Measurements from ENCODE around the gene MATR3.

DNA sequence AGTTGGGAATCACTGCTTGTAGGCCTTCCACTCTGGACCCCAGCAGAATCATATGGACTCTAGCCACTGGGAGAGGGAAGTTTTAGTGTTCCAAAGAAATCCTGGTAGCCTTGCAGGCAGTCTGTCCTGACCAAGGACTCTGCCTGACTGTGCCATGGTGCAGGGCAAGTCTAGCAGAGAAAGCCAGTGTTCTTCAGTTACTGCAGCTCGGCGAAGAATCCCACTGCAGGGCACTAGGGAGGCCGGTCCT is 20.3 kb upstream of the MATR3 start:
- TF ChIP-seq GATA2 (IDR thresholded peaks at IDR 0.05; ENCODE audit: low read depth, low read length), result no peak
- no peak for TF ChIP-seq GATA3 (IDR thresholded peaks at IDR 0.05; ENCODE audit: low read depth, low read length)
